Suprapubic skin (tissue), 4 donors: ENCODE data around the gene SPA17. TPM values are rescaled to one million over a fixed set of nuclear protein-coding genes. Genes with fewer than 3 reads are reported as not detected.
A peak's percentile ranks its signal among the peaks of the same experiment; 100 is the strongest.

ENCODE experiments used
- DNase-seq, 2 donors: peaks; one replicate each; pipeline ENCODE4 v3.0.0-alpha.2; 2019; ENCODE audit warnings: low spot score in 2 of 2
- H3K27ac ChIP-seq: fragments of 200-600 bp; sonication (generic); one replicate; pipeline ENCODE4 v1.5.1; 2019
- H3K27me3 ChIP-seq: fragments of 200-600 bp; sonication (generic); one replicate; pipeline ENCODE4 v1.5.1; 2019
- H3K36me3 ChIP-seq: fragments of 200-600 bp; sonication (generic); one replicate; pipeline ENCODE4 v1.5.1; 2019
- H3K4me1 ChIP-seq: fragments of 200-600 bp; sonication (generic); one replicate; pipeline ENCODE4 v1.5.1; 2019
- H3K4me3 ChIP-seq: fragments of 200-600 bp; sonication (generic); one replicate; pipeline ENCODE4 v1.5.1; 2019; ENCODE audit warnings: mild to moderate bottlenecking
- H3K9me3 ChIP-seq: fragments of 200-600 bp; sonication (generic); one replicate; pipeline ENCODE4 v1.5.1; 2019
- CTCF ChIP-seq, 2 donors: fragments of 200-600 bp in 1 of 2; fragments of 450-650 bp in 1 of 2; sonication (generic) in 1 of 2; IDR thresholded peaks; one replicate each; pipeline ENCODE4 v1.5.1; 2016 to 2019; ENCODE audit warnings: antibody characterized with exemption in 2 of 2, mild to moderate bottlenecking in 1 of 2, moderate library complexity in 1 of 2
- EP300 ChIP-seq: sonication (generic); formaldehyde crosslinking; IDR thresholded peaks from one replicate; pipeline ENCODE4 v1.6.1; 2017; ENCODE audit warnings: antibody characterized with exemption
- POLR2A ChIP-seq, 2 donors: fragments of 450-650 bp; IDR thresholded peaks; one replicate each; pipeline ENCODE4 v1.6.1; 2017; ENCODE audit warnings: antibody characterized with exemption in 2 of 2, mild to moderate bottlenecking in 2 of 2, moderate library complexity in 2 of 2
- POLR2AphosphoS5 ChIP-seq, 3 donors: sonication (generic); formaldehyde crosslinking; IDR thresholded peaks; one replicate each; pipeline ENCODE4 v1.6.1; 2017; ENCODE audit warnings: antibody characterized with exemption in 3 of 3
- WGBS: methylation state at CpG from one replicate; pipeline ENCODE4 v1.1.5; 2018; 5-methylcytosine and 5-hydroxymethylcytosine counted together
- total RNA-seq, 4 donors: library from RNA; depleted of rRNA; stranded (reverse); fragments of >200 nt; gene quantifications; one replicate each; pipeline ENCODE4 v1.1.0, GENCODE V29; 2016

The SPA17 gene
- total RNA-seq, 4 donors from 2014 or later = 1.1 to 8.1 (median 2.4) TPM

- Histone ChIP-seq H3K9me3 (no peaks in the 10 kb centered on the region), H3K4me1 (peaks cover 17% of the 10 kb centered on the region), H3K4me3 (no peak overlapping the region), H3K27me3 (peaks cover 51% of the 10 kb centered on the region), H3K36me3 (no peaks in the 10 kb centered on the region), H3K27ac (no peak overlapping the region)
- WGBS = 50% methylated on average over 3 of the region's 3 CpGs
- TF ChIP-seq POLR2AphosphoS5 (IDR thresholded peaks at IDR 0.05) (no peak), EP300 (no peak), CTCF (IDR thresholded peaks at IDR 0.05) (no peak), POLR2A (IDR thresholded peaks at IDR 0.05) (no peak)
- no peak for DNase-seq
Measured at GRCh38 chr11:124716591-124716990, 42.9 kb downstream of the SPA17 start.

- 35% methylated on average over 7 of the region's 7 CpGs for WGBS
- DNase-seq = no peak
- Histone ChIP-seq H3K27ac (no peak overlapping the region), H3K36me3 (no peaks in the 10 kb centered on the region), H3K4me3 (peak overlapping the region; percentile 47), H3K9me3 (no peaks in the 10 kb centered on the region), H3K27me3 (peaks cover 58% of the 10 kb centered on the region), H3K4me1 (peaks cover 19% of the 10 kb centered on the region)
- no peak for TF ChIP-seq CTCF (IDR thresholded peaks at IDR 0.05)
- TF ChIP-seq POLR2AphosphoS5 (IDR thresholded peaks at IDR 0.05) = no peak
- no peak for TF ChIP-seq POLR2A (IDR thresholded peaks at IDR 0.05)
- no peak for TF ChIP-seq EP300
Measured at GRCh38 chr11:124717421-124717785, 43.7 kb downstream of the SPA17 start.

GRCh38 chr11:124717786-124718651, 44.3 kb downstream of the SPA17 start:
- peaks cover 65% of the 10 kb centered on the region for H3K27me3 ChIP-seq
- TF ChIP-seq CTCF (IDR thresholded peaks at IDR 0.05) (no peak), POLR2AphosphoS5 (IDR thresholded peaks at IDR 0.05) (no peak), POLR2A (IDR thresholded peaks at IDR 0.05) (no peak), EP300 (no peak)
- no peak for DNase-seq
- peak overlapping the region; percentile 47 for H3K4me3 ChIP-seq
- H3K27ac ChIP-seq = no peak overlapping the region
- no peaks in the 10 kb centered on the region for H3K9me3 ChIP-seq
- under 1% methylated on average over 26 of the region's 45 CpGs for WGBS
- H3K4me1 ChIP-seq = peaks cover 19% of the 10 kb centered on the region
- H3K36me3 ChIP-seq = no peaks in the 10 kb centered on the region

- Histone ChIP-seq H3K27ac (no peak overlapping the region), H3K27me3 (peaks cover 72% of the 10 kb centered on the region), H3K9me3 (no peaks in the 10 kb centered on the region), H3K36me3 (no peaks in the 10 kb centered on the region), H3K4me1 (peaks cover 19% of the 10 kb centered on the region), H3K4me3 (no peak overlapping the region)
- no peak for DNase-seq
- TF ChIP-seq EP300 = no peak
- no peak for TF ChIP-seq POLR2AphosphoS5 (IDR thresholded peaks at IDR 0.05)
- TF ChIP-seq CTCF (IDR thresholded peaks at IDR 0.05) = no peak
- TF ChIP-seq POLR2A (IDR thresholded peaks at IDR 0.05) = no peak
- 38% methylated on average over 12 of the region's 14 CpGs for WGBS
Measured at GRCh38 chr11:124718801-124719200, 45.1 kb downstream of the SPA17 start.

- Histone ChIP-seq H3K36me3 (no peaks in the 10 kb centered on the region), H3K4me1 (peaks cover 19% of the 10 kb centered on the region), H3K27ac (no peak overlapping the region), H3K4me3 (no peak overlapping the region), H3K9me3 (no peaks in the 10 kb centered on the region), H3K27me3 (peaks cover 76% of the 10 kb centered on the region)
- TF ChIP-seq CTCF (IDR thresholded peaks at IDR 0.05) (no peak), POLR2A (IDR thresholded peaks at IDR 0.05) (no peak), EP300 (no peak), POLR2AphosphoS5 (IDR thresholded peaks at IDR 0.05) (no peak)
- no peak for DNase-seq
- WGBS = 36% methylated on average over 2 of the region's 2 CpGs
Measured at GRCh38 chr11:124719534-124719933, 45.8 kb downstream of the SPA17 start.
